CD14-positive monocyte (primary cell): Measurements from ENCODE around the gene S100A10. TPM values are rescaled to one million over a fixed set of nuclear protein-coding genes. Genes with fewer than 3 reads are reported as not detected.

Experiments used
- DNase-seq, 3 donors: peaks; one replicate each; pipeline ENCODE4 v3.0.0-alpha.2; 2011 to 2022
- H2AFZ ChIP-seq: 2 replicates; pipeline ENCODE4 v1.6.0; 2012; ENCODE audit warnings: mild to moderate bottlenecking, low read depth, low read length, inconsistent platforms; ENCODE audit not compliant: insufficient read depth, poor library complexity, severe bottlenecking
- H3K27ac ChIP-seq, 2 donors: 1 replicate in 1 of 2; 2 replicates in 1 of 2; pipeline ENCODE4 v1.5.1; 2012 to 2013; ENCODE audit warnings: low read length in 2 of 2, control low read depth in 1 of 2, inconsistent platforms in 1 of 2, low read depth in 1 of 2, mild to moderate bottlenecking in 1 of 2
- H3K27me3 ChIP-seq, 2 donors: one replicate each; pipeline versions ENCODE4 v1.6.0 to v1.6.1; 2011 to 2013; ENCODE audit warnings: low read length in 2 of 2; ENCODE audit not compliant: control insufficient read depth in 2 of 2, insufficient read depth in 2 of 2
- H3K36me3 ChIP-seq, 2 donors: replicated peaks in 1 of 2; 1 replicate in 1 of 2; 2 replicates in 1 of 2; pipeline versions ENCODE4 v1.5.1 to v1.6.1; 2012 to 2013; ENCODE audit warnings: low read length in 2 of 2, control low read depth in 1 of 2, inconsistent platforms in 1 of 2, mild to moderate bottlenecking in 1 of 2; ENCODE audit not compliant: insufficient read depth in 2 of 2, control insufficient read depth in 1 of 2
- H3K4me1 ChIP-seq, 2 donors: 1 replicate in 1 of 2; 2 replicates in 1 of 2; pipeline versions ENCODE4 v1.5.1 to v1.6.1; 2012 to 2013; ENCODE audit warnings: low read length in 2 of 2, control low read depth in 1 of 2, inconsistent platforms in 1 of 2, mild to moderate bottlenecking in 1 of 2, moderate library complexity in 1 of 2; ENCODE audit not compliant: insufficient read depth in 2 of 2, control insufficient read depth in 1 of 2
- H3K4me2 ChIP-seq: replicated peaks from 2 replicates; pipeline ENCODE3; 2012; ENCODE audit warnings: low read length, moderate library complexity, mild to moderate bottlenecking; ENCODE audit not compliant: poor library complexity, severe bottlenecking; ENCODE audit errors: extremely low read depth
- H3K4me3 ChIP-seq, 3 experiments: fragments of 200-600 bp in 1 of 3; sonication (generic) in 1 of 3; replicated peaks in 1 of 3; 1 replicate in 2 of 3; 2 replicates in 1 of 3; pipeline ENCODE4 v1.5.1; 2011 to 2013; ENCODE audit warnings: low read length in 3 of 3, mild to moderate bottlenecking in 3 of 3, control low read depth in 2 of 3, low read depth in 2 of 3, inconsistent platforms in 1 of 3, moderate library complexity in 1 of 3
- H3K79me2 ChIP-seq: 2 replicates; pipeline ENCODE4 v1.6.0; 2012; ENCODE audit warnings: mild to moderate bottlenecking, control low read depth, inconsistent platforms, low read length, moderate library complexity; ENCODE audit not compliant: insufficient read depth
- H3K9ac ChIP-seq: 2 replicates; pipeline ENCODE4 v1.6.0; 2017; ENCODE audit warnings: low read length, mild to moderate bottlenecking; ENCODE audit not compliant: insufficient read depth, poor library complexity, severe bottlenecking
- H3K9me3 ChIP-seq, 2 donors: replicated peaks in 1 of 2; 1 replicate in 1 of 2; 2 replicates in 1 of 2; pipeline versions ENCODE4 v1.5.1 to v1.6.1; 2012 to 2013; ENCODE audit warnings: low read length in 2 of 2, control low read depth in 1 of 2; ENCODE audit not compliant: control insufficient read depth in 1 of 2, insufficient read depth in 1 of 2
- H4K20me1 ChIP-seq: 2 replicates; pipeline ENCODE4 v1.6.0; 2012; ENCODE audit warnings: mild to moderate bottlenecking, low read length, control low read depth, moderate library complexity; ENCODE audit not compliant: insufficient read depth
- H3K27ac Mint-ChIP-seq, 7 donors: one replicate each; pipeline ENCODE4 v1.8.0; 2020; ENCODE audit warnings: mild to moderate bottlenecking in 7 of 7, mixed read lengths in 7 of 7, moderate library complexity in 6 of 7, inconsistent platforms in 2 of 7
- H3K27me3 Mint-ChIP-seq, 3 donors: one replicate each; pipeline ENCODE4 v1.8.0; 2021 to 2022; ENCODE audit warnings: low read depth in 3 of 3, mild to moderate bottlenecking in 3 of 3, mixed read lengths in 3 of 3, moderate library complexity in 3 of 3, inconsistent platforms in 1 of 3
- H3K36me3 Mint-ChIP-seq, 2 donors: one replicate each; pipeline ENCODE4 v1.8.0; 2020; ENCODE audit warnings: mixed read lengths in 2 of 2, inconsistent platforms in 1 of 2, mild to moderate bottlenecking in 1 of 2
- H3K4me1 Mint-ChIP-seq: one replicate; pipeline ENCODE4 v1.8.0; 2020; ENCODE audit warnings: mild to moderate bottlenecking, mixed read lengths
- H3K4me3 Mint-ChIP-seq, 2 donors: one replicate each; pipeline ENCODE4 v1.8.0; 2020; ENCODE audit warnings: mild to moderate bottlenecking in 2 of 2, mixed read lengths in 2 of 2, moderate library complexity in 1 of 2
- H3K9me3 Mint-ChIP-seq, 7 donors: one replicate each; pipeline ENCODE4 v1.8.0; 2020 to 2022; ENCODE audit warnings: mixed read lengths in 7 of 7, mild to moderate bottlenecking in 6 of 7, moderate library complexity in 6 of 7, inconsistent platforms in 2 of 7
- WGBS: methylation state at CpG from one replicate; pipeline ENCODE4 v1.1.5; 2013; ENCODE audit warnings: missing lambda C conversion rate; ENCODE audit not compliant: insufficient coverage; 5-methylcytosine and 5-hydroxymethylcytosine counted together
- intact Hi-C, 2 donors: fragments of 100-400 bp; cut with micrococcal nuclease; formaldehyde crosslinking; loops; one replicate each; pipeline versions ENCODE4 v1.15.0 to v1.15.1; 2023
- polyA plus RNA-seq, 3 donors: library from polyadenylated mRNA; depleted of rRNA in 1 of 3; unstranded in 2 of 3; stranded (reverse) in 1 of 3; fragments of 300-500 nt in 2 of 3; fragments of >200 nt in 1 of 3; fragmentation: Illumina TruSeq in 2 of 3; gene quantifications; 1 replicate in 2 of 3; 2 replicates in 1 of 3; pipeline ENCODE4 v1.2.3, GENCODE V29; 2012 to 2021
- TF ChIP-seq, protein P1 (sequence below): fragments of 200-600 bp; IDR thresholded peaks from one replicate; pipeline ENCODE4 v1.8.0; 2022; ENCODE audit warnings: antibody characterized with exemption, mild to moderate bottlenecking

The S100A10 gene
- polyA plus RNA-seq, 3 donors = 422 to 2,138 (median 2,129) TPM

DNA sequence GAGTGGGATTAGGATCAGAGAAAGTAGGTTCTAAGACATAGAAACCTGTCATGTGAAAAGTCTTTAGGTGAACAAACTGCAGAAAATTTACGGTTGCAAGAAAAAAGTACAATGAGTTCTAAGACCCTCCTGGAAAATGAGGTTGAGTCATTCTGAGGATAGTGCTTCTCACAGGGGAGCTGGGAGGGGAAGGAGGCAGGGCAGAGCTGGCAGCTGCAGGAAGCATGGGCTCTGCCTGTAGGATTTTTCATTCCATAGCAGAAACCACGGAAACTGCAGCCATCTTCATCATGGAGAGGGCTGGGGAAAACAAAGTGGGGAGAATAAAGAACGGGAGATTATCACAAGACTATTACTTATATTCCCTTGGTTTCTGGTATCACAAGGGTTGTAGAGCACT lies 58.5 kb downstream of the S100A10 start:
- H3K4me3 Mint-ChIP-seq = no peak overlapping the region
- no peaks in the 10 kb centered on the region for H3K9me3 Mint-ChIP-seq
- Histone ChIP-seq H3K4me2 (no peak overlapping the region), H3K9ac (no peak overlapping the region), H2AFZ (no peak overlapping the region), H3K9me3 (no peaks in the 10 kb centered on the region), H3K36me3 (no peaks in the 10 kb centered on the region), H3K4me3 (no peak overlapping the region), H3K27me3 (no peaks in the 10 kb centered on the region), H4K20me1 (no peaks in the 10 kb centered on the region), H3K27ac (no peak overlapping the region), H3K79me2 (no peaks in the 10 kb centered on the region), H3K4me1 (peaks cover 10 to 18% of the 10 kb centered on the region in 2 donors)
- peaks cover 0 to 2% of the 10 kb centered on the region in 2 donors for H3K36me3 Mint-ChIP-seq
- intact Hi-C loops = loop anchor here in 1 of 2 donors (2.0 kb wide), 1 partner anchor 60 kb away; no protein-coding TSS in a partner anchor
- H3K4me1 Mint-ChIP-seq = peaks cover 20% of the 10 kb centered on the region
- peak overlapping the region in 4 of 7 donors; percentile 37 to 75 (median 58) for H3K27ac Mint-ChIP-seq
- peaks cover 0 to 3% (median 0%) of the 10 kb centered on the region in 3 donors for H3K27me3 Mint-ChIP-seq
- TF ChIP-seq, protein P1, sequence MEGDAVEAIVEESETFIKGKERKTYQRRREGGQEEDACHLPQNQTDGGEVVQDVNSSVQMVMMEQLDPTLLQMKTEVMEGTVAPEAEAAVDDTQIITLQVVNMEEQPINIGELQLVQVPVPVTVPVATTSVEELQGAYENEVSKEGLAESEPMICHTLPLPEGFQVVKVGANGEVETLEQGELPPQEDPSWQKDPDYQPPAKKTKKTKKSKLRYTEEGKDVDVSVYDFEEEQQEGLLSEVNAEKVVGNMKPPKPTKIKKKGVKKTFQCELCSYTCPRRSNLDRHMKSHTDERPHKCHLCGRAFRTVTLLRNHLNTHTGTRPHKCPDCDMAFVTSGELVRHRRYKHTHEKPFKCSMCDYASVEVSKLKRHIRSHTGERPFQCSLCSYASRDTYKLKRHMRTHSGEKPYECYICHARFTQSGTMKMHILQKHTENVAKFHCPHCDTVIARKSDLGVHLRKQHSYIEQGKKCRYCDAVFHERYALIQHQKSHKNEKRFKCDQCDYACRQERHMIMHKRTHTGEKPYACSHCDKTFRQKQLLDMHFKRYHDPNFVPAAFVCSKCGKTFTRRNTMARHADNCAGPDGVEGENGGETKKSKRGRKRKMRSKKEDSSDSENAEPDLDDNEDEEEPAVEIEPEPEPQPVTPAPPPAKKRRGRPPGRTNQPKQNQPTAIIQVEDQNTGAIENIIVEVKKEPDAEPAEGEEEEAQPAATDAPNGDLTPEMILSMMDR = no peak
- WGBS = 100% methylated on average over 1 of the region's 3 CpGs
- no peak for DNase-seq

- Mint-ChIP-seq H3K27ac (peak overlapping the region in 1 of 7 donors; percentile 82), H3K36me3 (peaks cover 0 to 2% of the 10 kb centered on the region in 2 donors), H3K27me3 (peaks cover 0 to 3% (median 0%) of the 10 kb centered on the region in 3 donors), H3K9me3 (no peaks in the 10 kb centered on the region), H3K4me1 (peaks cover 14% of the 10 kb centered on the region), H3K4me3 (no peak overlapping the region)
- intact Hi-C loops = loop anchor here in 1 of 2 donors (2.0 kb wide), 1 partner anchor 61 kb away; no protein-coding TSS in a partner anchor
- Histone ChIP-seq H3K4me3 (no peak overlapping the region), H3K27me3 (no peaks in the 10 kb centered on the region), H3K9me3 (no peaks in the 10 kb centered on the region), H3K36me3 (no peaks in the 10 kb centered on the region), H3K4me1 (peaks cover 3 to 8% of the 10 kb centered on the region in 2 donors), H3K27ac (no peak overlapping the region), H4K20me1 (no peaks in the 10 kb centered on the region), H3K4me2 (no peak overlapping the region), H3K9ac (no peak overlapping the region), H3K79me2 (no peaks in the 10 kb centered on the region), H2AFZ (no peak overlapping the region)
- peak; percentile 62 to 81 (median 72) for DNase-seq
- WGBS = 17% methylated on average over 2 of the region's 3 CpGs
- TF ChIP-seq, protein P1 = peak; percentile 94
These were observed 59.6 kb downstream of the S100A10 start for GRCh38 chr1:151934048-151934493.

Other genes starting within 250 kb of the S100A10 start
- 10 to 100 TPM; 25.6 to 56.6 (median 56.4) TPM for gene MRPL9, start 230.4 kb downstream of the S100A10 start, polyA plus RNA-seq
- gene TDRKH, start 203.4 kb downstream of the S100A10 start, polyA plus RNA-seq = 1 to 10 TPM in 2 of 3 donors, under 1 TPM in 1; 0.72 to 1.6 (median 1.1) TPM
- gene LINGO4, start 188.4 kb downstream of the S100A10 start, polyA plus RNA-seq = not detected
- under 1 TPM in 1 of 3 donors, not detected in 2; 0.03 TPM for gene RORC, start 162.1 kb downstream of the S100A10 start, polyA plus RNA-seq
- not detected for gene C2CD4D, start 154.0 kb downstream of the S100A10 start, polyA plus RNA-seq
- not detected for gene THEM5, start 140.1 kb downstream of the S100A10 start, polyA plus RNA-seq
- gene THEM4, start 84.3 kb downstream of the S100A10 start, polyA plus RNA-seq = 1 to 10 TPM; 3.7 to 6.0 (median 4.6) TPM
- gene S100A11, start 43.1 kb upstream of the S100A10 start, polyA plus RNA-seq = 1,000 to 10,000 TPM; 1,184 to 3,364 (median 2,621) TPM
- gene TCHHL1, start 95.2 kb upstream of the S100A10 start, polyA plus RNA-seq = not detected
- gene TCHH, start 121.6 kb upstream of the S100A10 start, polyA plus RNA-seq = not detected
- gene RPTN, start 165.4 kb upstream of the S100A10 start, polyA plus RNA-seq = not detected
- not detected for gene HRNR, start 230.3 kb upstream of the S100A10 start, polyA plus RNA-seq